DMS53 treated with DMSO at 0.1 percent for 48 hours (cell line): Measurements from ENCODE around the gene THTPA.

Experiments used
- DNase-seq: peaks from one replicate; lab custom pipeline; 2025; ENCODE audit not compliant: unreplicated experiment; lab: John Stamatoyannopoulos, UW

Gene THTPA

GRCh38 chr14:23567186-23568020, 11.3 kb downstream of the THTPA start, which contains the start of gene AP1G2:
Gene AP1G2 (minus strand): TSS chr14:23567791. CDS start chr14:23567314, 477 bp downstream.
- DNase-seq: peak; percentile 71

GRCh38 chr14:23568021-23568599, 12.0 kb downstream of the THTPA start:
- no peak for DNase-seq

- DNase-seq: no peak
Observed at GRCh38 chr14:23568600-23569331, 12.7 kb downstream of the THTPA start.

GRCh38 chr14:23569443-23570151, 13.5 kb downstream of the THTPA start:
- DNase-seq: no peak

- DNase-seq: no peak
Observed at GRCh38 chr14:23570806-23571483, 14.9 kb downstream of the THTPA start.

GRCh38 chr14:23571701-23572523, 15.8 kb downstream of the THTPA start:
- no peak for DNase-seq

GRCh38 chr14:23572524-23572828, 16.4 kb downstream of the THTPA start:
- DNase-seq: no peak

GRCh38 chr14:23572836-23573235, 16.8 kb downstream of the THTPA start:
- DNase-seq: no peak

GRCh38 chr14:23573384-23574015, 17.4 kb downstream of the THTPA start:
- DNase-seq: peak; percentile 52

- no peak for DNase-seq
Observed at GRCh38 chr14:23577004-23577681, 21.1 kb downstream of the THTPA start.

- no peak for DNase-seq
Observed at GRCh38 chr14:23577710-23578392, 21.8 kb downstream of the THTPA start.

GRCh38 chr14:23578560-23579310, 22.7 kb downstream of the THTPA start, which contains the start of gene JPH4:
Gene JPH4 (minus strand): TSS chr14:23578790. CDS start chr14:23577453, 1,337 bp downstream.
- DNase-seq: no peak

- no peak for DNase-seq
Observed at GRCh38 chr14:23579311-23579630, 23.2 kb downstream of the THTPA start.

- DNase-seq: no peak
Observed at GRCh38 chr14:23579739-23580138, 23.7 kb downstream of the THTPA start.

GRCh38 chr14:23580152-23580926, 24.3 kb downstream of the THTPA start:
- DNase-seq: no peak

GRCh38 chr14:23580948-23581281, 24.8 kb downstream of the THTPA start:
- DNase-seq: no peak
